GM12891 (cell line): ENCODE measurements around the gene LARGE2.

Experiments
- POLR2A ChIP-seq: IDR thresholded peaks from 2 replicates; pipeline ENCODE4 v1.6.1; 2011; ENCODE audit warnings: low read depth, low read length, control low read depth
- POU2F2 ChIP-seq: IDR thresholded peaks from 2 replicates; pipeline ENCODE4 v1.6.1; 2011; ENCODE audit warnings: low read depth, mild to moderate bottlenecking, control low read depth, low read length, moderate library complexity
- TAF1 ChIP-seq: IDR thresholded peaks from 2 replicates; pipeline ENCODE4 v1.6.1; 2011; ENCODE audit warnings: low read depth, low read length, control low read depth

DNA sequence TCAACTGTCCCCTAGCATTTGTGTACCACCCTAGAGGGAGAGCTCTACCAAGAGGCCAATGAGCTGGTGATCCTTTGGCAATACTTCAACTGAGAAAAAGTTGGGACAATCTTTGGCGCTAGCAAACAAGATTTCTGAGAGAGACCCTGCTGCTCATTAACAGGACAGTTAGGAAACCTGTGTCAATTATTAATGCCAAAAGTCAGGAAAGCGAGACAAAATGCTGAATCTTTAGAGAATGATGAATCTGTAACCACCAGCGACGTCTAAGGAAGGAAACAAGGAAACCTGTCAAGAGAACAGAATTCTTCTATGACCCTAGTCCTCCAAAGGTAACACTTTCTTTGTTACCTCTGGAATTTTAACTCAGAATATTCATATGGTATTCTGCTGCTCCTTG, 19.9 kb downstream of the LARGE2 start:
- TF ChIP-seq POLR2A (no peak), TAF1 (no peak), POU2F2 (no peak)
